Naive B cell (primary cell): ENCODE measurements around the gene ITGAD. TPM values are rescaled to one million over a fixed set of nuclear protein-coding genes. Genes with fewer than 3 reads are reported as not detected.

Source experiments
- ATAC-seq, 2 donors: fragments of 150-1000 bp; cut with Tn5 transposase; 2 replicates each; pipeline ENCODE4 v1.10.0; 2021; ENCODE audit warnings: low read depth in 2 of 2, mild to moderate bottlenecking in 2 of 2, moderate library complexity in 2 of 2
- DNase-seq: peaks from one replicate; pipeline ENCODE4 v3.0.0; 2022
- H3K27ac Mint-ChIP-seq, 6 donors: one replicate each; pipeline ENCODE4 v1.8.0; 2020 to 2022; ENCODE audit warnings: mild to moderate bottlenecking in 6 of 6, mixed read lengths in 6 of 6, moderate library complexity in 5 of 6, inconsistent platforms in 2 of 6
- H3K27me3 Mint-ChIP-seq, 3 donors: one replicate each; pipeline ENCODE4 v1.8.0; 2021 to 2022; ENCODE audit warnings: mixed read lengths in 3 of 3, mild to moderate bottlenecking in 1 of 3
- H3K36me3 Mint-ChIP-seq, 2 donors: one replicate each; pipeline ENCODE4 v1.8.0; 2020 to 2022; ENCODE audit warnings: mixed read lengths in 2 of 2, inconsistent platforms in 1 of 2, mild to moderate bottlenecking in 1 of 2
- H3K4me1 Mint-ChIP-seq, 3 donors: one replicate each; pipeline ENCODE4 v1.8.0; 2020 to 2022; ENCODE audit warnings: mixed read lengths in 3 of 3, inconsistent platforms in 1 of 3, mild to moderate bottlenecking in 1 of 3, moderate library complexity in 1 of 3
- H3K4me3 Mint-ChIP-seq, 8 donors: one replicate each; pipeline ENCODE4 v1.8.0; 2020 to 2022; ENCODE audit warnings: mild to moderate bottlenecking in 8 of 8, mixed read lengths in 8 of 8, moderate library complexity in 8 of 8, inconsistent platforms in 2 of 8
- H3K9me3 Mint-ChIP-seq, 7 donors: one replicate each; pipeline ENCODE4 v1.8.0; 2020 to 2022; ENCODE audit warnings: mixed read lengths in 7 of 7, mild to moderate bottlenecking in 5 of 7, inconsistent platforms in 2 of 7, moderate library complexity in 1 of 7
- polyA plus RNA-seq, 6 donors: library from polyadenylated mRNA; unstranded; fragments of 300-500 nt; fragmentation: Illumina TruSeq; gene quantifications; one replicate each; pipeline ENCODE4 v1.2.3, GENCODE V29; 2021; ENCODE audit warnings: low read depth in 6 of 6

The ITGAD gene
- polyA plus RNA-seq: not detected

GRCh38 chr16:31393056-31393455 is at the start of gene ITGAD:
Gene ITGAD (plus strand): TSS chr16:31393335. CDS start chr16:31393361, 26 bp downstream.
- no peak for ATAC-seq
- H3K36me3 Mint-ChIP-seq: no peaks in the 10 kb centered on the region
- H3K9me3 Mint-ChIP-seq: peaks cover 0 to 2% (median 0%) of the 10 kb centered on the region in 7 donors
- H3K4me1 Mint-ChIP-seq: peaks cover 0 to 5% (median 0%) of the 10 kb centered on the region in 3 donors
- DNase-seq: no peak
- H3K27ac Mint-ChIP-seq: no peak within 1 kb of the TSS
- peaks cover 15 to 41% (median 37%) of the 10 kb centered on the region in 3 donors for H3K27me3 Mint-ChIP-seq
- H3K4me3 Mint-ChIP-seq: no peak within 1 kb of the TSS

GRCh38 chr16:31344712-31345111 is 48.4 kb upstream of the ITGAD start:
- ATAC-seq: no peak
- Mint-ChIP-seq H3K27ac (peak overlapping the region in 1 of 6 donors; percentile 45), H3K4me1 (peaks cover 23 to 28% (median 27%) of the 10 kb centered on the region in 3 donors)

GRCh38 chr16:31347445-31347844 is 45.7 kb upstream of the ITGAD start:
- H3K4me1 Mint-ChIP-seq: peaks cover 33 to 48% (median 36%) of the 10 kb centered on the region in 3 donors

More at GRCh38 chr16:31344712-31345111, 48.4 kb upstream of the ITGAD start:
- DNase-seq: no peak
- Mint-ChIP-seq H3K9me3 (peaks cover 0 to 4% (median 0%) of the 10 kb centered on the region in 7 donors), H3K4me3 (no peak overlapping the region), H3K27me3 (peaks cover 0 to 9% (median 0%) of the 10 kb centered on the region in 3 donors), H3K36me3 (no peaks in the 10 kb centered on the region)

GRCh38 chr16:31348579-31348978 is 44.6 kb upstream of the ITGAD start:
- DNase-seq: no peak
- no peak for ATAC-seq
- peaks cover 43 to 58% (median 47%) of the 10 kb centered on the region in 3 donors for H3K4me1 Mint-ChIP-seq
- peaks cover 0 to 4% (median 0%) of the 10 kb centered on the region in 3 donors for H3K27me3 Mint-ChIP-seq
- H3K27ac Mint-ChIP-seq: peak overlapping the region in 2 of 6 donors; percentile 23 to 37
- H3K9me3 Mint-ChIP-seq: no peaks in the 10 kb centered on the region
- peak overlapping the region in 1 of 8 donors; percentile 7 for H3K4me3 Mint-ChIP-seq
- H3K36me3 Mint-ChIP-seq: no peaks in the 10 kb centered on the region

More at GRCh38 chr16:31347445-31347844, 45.7 kb upstream of the ITGAD start:
- DNase-seq (no peak), ATAC-seq (no peak)
- Mint-ChIP-seq H3K36me3 (no peaks in the 10 kb centered on the region), H3K9me3 (peaks cover 0 to 3% (median 0%) of the 10 kb centered on the region in 7 donors), H3K27ac (peak overlapping the region in 1 of 6 donors; percentile 55), H3K27me3 (peaks cover 0 to 4% (median 0%) of the 10 kb centered on the region in 3 donors), H3K4me3 (no peak overlapping the region)

DNA sequence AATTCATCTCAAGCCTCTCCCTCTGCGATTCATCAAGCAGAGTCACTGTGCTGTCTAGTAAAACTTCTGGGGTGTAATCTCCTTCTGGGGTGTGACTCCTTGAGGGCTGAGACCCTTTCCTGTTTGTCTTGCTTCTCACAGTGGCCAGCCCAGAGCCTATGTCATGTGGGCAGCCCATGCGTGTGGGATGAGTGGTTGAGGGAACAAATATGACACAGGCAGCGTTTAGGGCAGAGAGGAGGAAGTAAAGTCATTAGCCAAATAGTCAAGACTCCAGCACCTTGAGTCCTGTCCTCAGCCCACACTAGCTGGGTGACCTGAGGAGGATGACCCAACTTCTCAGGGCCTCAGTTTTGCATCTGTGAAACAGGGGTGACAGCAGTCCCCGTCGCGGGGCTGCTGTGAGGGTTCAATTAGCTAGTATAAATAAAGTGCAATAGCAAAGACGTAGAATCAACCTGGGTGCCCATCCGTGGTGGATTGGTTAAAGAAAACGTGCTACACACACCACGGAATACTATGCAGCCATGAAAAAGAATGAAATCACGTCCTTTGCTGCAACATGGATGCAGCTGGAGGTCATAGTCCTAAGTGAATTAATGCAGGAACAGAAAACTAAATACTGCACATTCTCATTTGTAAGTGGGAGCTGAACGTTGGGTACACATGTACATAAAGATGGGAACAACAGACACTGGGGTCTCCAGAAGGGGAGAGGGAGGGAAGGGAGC is 42.7 kb upstream of the ITGAD start:
- no peak for ATAC-seq
- Mint-ChIP-seq H3K9me3 (no peaks in the 10 kb centered on the region), H3K4me3 (no peak overlapping the region), H3K36me3 (no peaks in the 10 kb centered on the region), H3K4me1 (peaks cover 52 to 71% (median 62%) of the 10 kb centered on the region in 3 donors), H3K27me3 (peaks cover 0 to 4% (median 0%) of the 10 kb centered on the region in 3 donors), H3K27ac (no peak overlapping the region)
- DNase-seq: no peak

GRCh38 chr16:31351246-31351941 is 41.7 kb upstream of the ITGAD start:
- H3K36me3 Mint-ChIP-seq: no peaks in the 10 kb centered on the region
- peaks cover 0 to 4% (median 0%) of the 10 kb centered on the region in 3 donors for H3K27me3 Mint-ChIP-seq
- peak overlapping the region in 3 of 6 donors; percentile 78 to 90 (median 89) for H3K27ac Mint-ChIP-seq
- H3K9me3 Mint-ChIP-seq: no peaks in the 10 kb centered on the region
- H3K4me3 Mint-ChIP-seq: peak overlapping the region in 6 of 8 donors; percentile 25 to 91 (median 54)
- ATAC-seq: peak; percentile 22 to 45
- DNase-seq: no peak
- peaks cover 52 to 71% (median 63%) of the 10 kb centered on the region in 3 donors for H3K4me1 Mint-ChIP-seq

GRCh38 chr16:31351942-31352325 is 41.2 kb upstream of the ITGAD start:
- peak; percentile 15 to 27 for ATAC-seq
- Mint-ChIP-seq H3K27me3 (peaks cover 0 to 4% (median 0%) of the 10 kb centered on the region in 3 donors), H3K4me1 (peaks cover 52 to 73% (median 63%) of the 10 kb centered on the region in 3 donors), H3K4me3 (peak overlapping the region in 6 of 8 donors; percentile 36 to 91 (median 69)), H3K27ac (peak overlapping the region; percentile 44 to 90 (median 88)), H3K36me3 (no peaks in the 10 kb centered on the region), H3K9me3 (no peaks in the 10 kb centered on the region)
- no peak for DNase-seq

- no peaks in the 10 kb centered on the region for H3K9me3 Mint-ChIP-seq
- H3K36me3 Mint-ChIP-seq: no peaks in the 10 kb centered on the region
- H3K4me3 Mint-ChIP-seq: peak overlapping the region in 7 of 8 donors; percentile 36 to 91 (median 74)
- ATAC-seq (peak; percentile 75 to 81), DNase-seq (peak; percentile 45)
- H3K27ac Mint-ChIP-seq: peak overlapping the region; percentile 37 to 95 (median 89)
- peaks cover 53 to 69% (median 59%) of the 10 kb centered on the region in 3 donors for H3K4me1 Mint-ChIP-seq
- H3K27me3 Mint-ChIP-seq: peaks cover 0 to 4% (median 0%) of the 10 kb centered on the region in 3 donors
Measured at GRCh38 chr16:31352376-31353115, 40.6 kb upstream of the ITGAD start.

DNA sequence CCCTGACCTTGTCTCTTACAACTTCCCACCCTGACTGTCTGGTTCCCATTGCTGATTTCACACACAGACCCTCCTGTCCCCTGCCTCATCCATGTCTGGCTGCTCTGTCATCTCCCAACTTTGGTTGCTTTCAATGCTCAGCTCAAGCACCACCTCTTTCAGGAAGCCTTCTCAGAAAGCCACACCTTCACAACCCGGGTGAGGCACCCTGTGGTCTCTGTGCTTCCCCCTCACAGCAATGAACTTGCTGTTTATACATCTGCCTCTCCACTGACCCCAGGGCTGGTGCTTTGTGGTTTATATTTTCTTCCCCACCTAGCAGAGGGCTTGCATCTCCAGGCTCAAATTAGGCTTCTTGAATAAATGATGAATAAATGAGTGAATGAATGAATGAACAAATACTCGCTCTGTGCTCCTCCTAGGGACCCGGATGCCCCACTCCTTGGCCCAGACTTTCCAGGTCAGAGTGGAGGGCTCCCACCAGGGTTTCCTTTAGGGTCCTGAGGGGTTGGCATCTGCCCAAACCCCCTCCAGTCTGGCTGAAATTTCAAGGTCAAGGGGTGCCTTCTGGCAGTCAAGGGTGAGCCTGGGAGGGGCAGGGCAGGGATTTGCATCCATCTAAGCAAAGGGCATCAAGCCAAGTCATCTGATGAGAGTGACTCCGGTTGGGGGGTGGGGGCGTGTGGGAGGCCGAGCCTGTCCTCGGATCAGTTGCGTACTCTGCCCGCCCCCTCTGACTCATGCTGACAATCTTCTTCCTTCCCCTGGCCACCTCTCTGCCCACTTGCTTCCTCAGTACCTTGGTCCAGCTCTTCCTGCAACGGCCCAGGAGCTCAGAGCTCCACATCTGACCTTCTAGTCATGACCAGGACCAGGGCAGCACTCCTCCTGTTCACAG is 38.5 kb upstream of the ITGAD start, which contains the start of gene ITGAX:
TSS of gene ITGAX (plus strand) at position 783 of the 898 bp plus-strand sequence. CDS start at position 862, 79 bp downstream.
- no peaks in the 10 kb centered on the region for H3K36me3 Mint-ChIP-seq
- H3K4me3 Mint-ChIP-seq: peak within 1 kb of the TSS in 7 of 8 donors; percentile 30 to 77 (median 63)
- no peaks in the 10 kb centered on the region for H3K9me3 Mint-ChIP-seq
- DNase-seq (no peak), ATAC-seq (peak; percentile 71 to 75)
- H3K27ac Mint-ChIP-seq: peak within 1 kb of the TSS; percentile 25 to 93 (median 84)
- H3K27me3 Mint-ChIP-seq: peaks cover 0 to 4% (median 0%) of the 10 kb centered on the region in 3 donors
- H3K4me1 Mint-ChIP-seq: peaks cover 40 to 55% (median 43%) of the 10 kb centered on the region in 3 donors

DNA sequence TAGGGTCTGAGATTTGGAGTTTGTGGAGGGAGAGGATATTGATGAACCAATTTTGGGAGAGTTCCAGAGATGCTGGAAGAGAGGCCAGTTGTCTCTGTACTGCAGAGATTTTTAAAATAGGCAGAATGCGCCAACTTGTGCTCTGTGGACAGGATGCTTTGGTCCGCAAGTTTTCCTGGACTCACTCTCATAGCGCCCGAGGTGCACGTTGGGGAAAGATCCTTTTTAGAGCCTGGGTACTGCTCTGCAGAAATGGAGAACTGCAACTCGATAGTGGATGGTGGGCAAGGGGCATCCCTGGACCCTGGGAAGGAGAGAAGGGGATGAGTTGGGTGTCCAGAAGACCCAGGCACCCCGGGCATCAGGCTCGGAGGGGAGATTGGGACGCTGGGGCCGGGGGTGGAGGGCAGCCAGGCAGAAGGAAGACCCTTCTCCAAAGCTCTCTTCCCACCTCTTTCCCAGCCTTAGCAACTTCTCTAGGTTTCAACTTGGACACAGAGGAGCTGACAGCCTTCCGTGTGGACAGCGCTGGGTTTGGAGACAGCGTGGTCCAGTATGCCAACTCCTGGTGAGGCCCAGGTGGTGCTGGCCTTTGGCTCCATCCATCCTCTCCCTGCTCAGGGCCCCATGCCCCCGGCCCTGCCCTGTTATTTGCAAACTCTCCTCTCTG is 37.6 kb upstream of the ITGAD start:
- H3K4me3 Mint-ChIP-seq: peak overlapping the region in 2 of 8 donors; percentile 34 to 63
- H3K27me3 Mint-ChIP-seq: no peaks in the 10 kb centered on the region
- DNase-seq (no peak), ATAC-seq (no peak)
- peak overlapping the region in 4 of 6 donors; percentile 79 to 93 (median 90) for H3K27ac Mint-ChIP-seq
- no peaks in the 10 kb centered on the region for H3K9me3 Mint-ChIP-seq
- no peaks in the 10 kb centered on the region for H3K36me3 Mint-ChIP-seq
- peaks cover 37 to 48% (median 43%) of the 10 kb centered on the region in 3 donors for H3K4me1 Mint-ChIP-seq

DNA sequence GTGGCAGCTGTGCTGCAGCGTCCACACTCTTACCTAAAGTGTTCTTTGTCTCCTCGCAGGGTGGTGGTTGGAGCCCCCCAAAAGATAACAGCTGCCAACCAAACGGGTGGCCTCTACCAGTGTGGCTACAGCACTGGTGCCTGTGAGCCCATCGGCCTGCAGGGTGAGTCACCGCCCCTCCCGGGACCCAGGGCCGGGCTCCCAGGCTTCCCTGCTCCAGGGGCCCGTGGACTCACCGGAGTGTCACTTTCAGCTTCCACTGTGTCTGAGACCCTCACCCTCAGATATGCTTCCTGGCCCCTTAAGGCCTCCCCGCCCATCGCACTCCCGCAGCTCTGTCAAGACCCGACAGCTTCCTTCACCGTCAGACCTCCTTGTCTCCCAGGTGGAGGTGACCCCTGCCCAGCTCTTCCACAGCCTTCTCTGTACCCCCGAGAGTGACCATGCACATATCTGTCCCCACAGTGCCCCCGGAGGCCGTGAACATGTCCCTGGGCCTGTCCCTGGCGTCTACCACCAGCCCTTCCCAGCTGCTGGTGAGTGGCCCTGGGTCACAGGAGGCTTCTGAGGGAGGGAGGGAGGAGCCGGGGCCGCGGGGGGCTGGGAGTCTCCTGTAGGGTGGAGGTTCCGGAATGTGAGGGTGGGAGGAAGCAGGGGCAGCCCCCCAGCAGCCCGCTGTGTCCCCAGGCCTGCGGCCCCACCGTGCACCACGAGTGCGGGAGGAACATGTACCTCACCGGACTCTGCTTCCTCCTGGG is 36.4 kb upstream of the ITGAD start:
- H3K27me3 Mint-ChIP-seq: no peaks in the 10 kb centered on the region
- ATAC-seq (no peak), DNase-seq (no peak)
- H3K4me3 Mint-ChIP-seq: peak overlapping the region in 1 of 8 donors; percentile 44
- H3K9me3 Mint-ChIP-seq: no peaks in the 10 kb centered on the region
- no peak overlapping the region for H3K27ac Mint-ChIP-seq
- H3K36me3 Mint-ChIP-seq: no peaks in the 10 kb centered on the region
- H3K4me1 Mint-ChIP-seq: peaks cover 37 to 42% (median 41%) of the 10 kb centered on the region in 3 donors
